OCI-LY3 (cell line): ENCODE results near the gene RPLP2.

Source experiments
- H2AFZ ChIP-seq: fragments of 200-600, 300-600 bp; shearing (Covaris generic); 2 replicates; pipeline ENCODE4 v1.6.0; 2014; ENCODE audit warnings: antibody characterized with exemption, low read depth, low read length
- H3K27ac ChIP-seq: fragments of 200-600, 300-600 bp; sonication (generic); 2 replicates; pipeline ENCODE4 v1.5.1; 2014; ENCODE audit warnings: mild to moderate bottlenecking, low read length, moderate library complexity, mixed read lengths
- H3K27me3 ChIP-seq: fragments of 200-600, 300-600 bp; sonication (generic); 2 replicates; pipeline ENCODE4 v1.6.1; 2014; ENCODE audit warnings: low read depth, low read length, mixed read lengths
- H3K36me3 ChIP-seq: fragments of 200-600, 300-600 bp; sonication (generic); replicated peaks from 2 replicates; pipeline ENCODE3; 2014; ENCODE audit warnings: low read depth, low read length, mixed read lengths
- H3K4me1 ChIP-seq: fragments of 300-600, 200-600 bp; sonication (generic); 2 replicates; pipeline ENCODE4 v1.6.1; 2014; ENCODE audit warnings: low read length, mixed read lengths
- H3K4me2 ChIP-seq: fragments of 200-600, 300-600 bp; sonication (generic); 2 replicates; pipeline ENCODE4 v1.6.1; 2014; ENCODE audit warnings: low read length, mixed read lengths
- H3K4me3 ChIP-seq: fragments of 300-600, 200-600 bp; sonication (generic); 2 replicates; pipeline ENCODE4 v1.5.1; 2014; ENCODE audit warnings: antibody characterized with exemption, mild to moderate bottlenecking, low read length, moderate library complexity
- H3K79me2 ChIP-seq: fragments of 300-600, 200-600 bp; shearing (Covaris generic); 2 replicates; pipeline ENCODE4 v1.6.1; 2014; ENCODE audit warnings: mild to moderate bottlenecking, low read length, mixed read lengths
- H3K9ac ChIP-seq: fragments of 300-600, 200-600 bp; shearing (Covaris generic); 2 replicates; pipeline ENCODE4 v1.6.0; 2014; ENCODE audit warnings: mild to moderate bottlenecking, low read length, moderate library complexity
- H3K9me3 ChIP-seq: fragments of 200-600, 300-600 bp; shearing (Covaris generic); 2 replicates; pipeline ENCODE4 v1.6.1; 2014; ENCODE audit warnings: low read length, mixed read lengths; ENCODE audit not compliant: insufficient read depth
- H4K20me1 ChIP-seq: fragments of 200-600, 300-600 bp; sonication (generic); 2 replicates; pipeline ENCODE4 v1.6.1; 2016; ENCODE audit warnings: low read length, mixed read lengths; ENCODE audit not compliant: insufficient read depth
- CTCF ChIP-seq: fragments of 200-600, 300-600 bp; sonication (generic); IDR thresholded peaks from 2 replicates; pipeline ENCODE4 v1.5.1; 2014; ENCODE audit warnings: antibody characterized with exemption, low read length, low read depth
- EZH2phosphoT487 ChIP-seq: fragments of 200-600 bp; shearing (Covaris generic); IDR thresholded peaks from 2 replicates; pipeline ENCODE4 v1.6.1; 2018; ENCODE audit warnings: antibody characterized with exemption, mixed run types, low read depth

RPLP2 gene

GRCh38 chr11:824292-824880 lies 14.6 kb downstream of the RPLP2 start:
- Histone ChIP-seq H4K20me1 (peaks cover 16% of the 10 kb centered on the region), H3K79me2 (peaks cover 11% of the 10 kb centered on the region; the same call in 1 of the 2 replicates), H3K27ac (no peak overlapping the region), H3K4me2 (no peak overlapping the region), H2AFZ (no peak overlapping the region), H3K4me1 (peaks cover 35% of the 10 kb centered on the region), H3K27me3 (no peaks in the 10 kb centered on the region), H3K9ac (no peak overlapping the region), H3K36me3 (peaks cover 11% of the 10 kb centered on the region), H3K4me3 (no peak overlapping the region), H3K9me3 (no peaks in the 10 kb centered on the region)
- no peak for TF ChIP-seq CTCF
- no peak for TF ChIP-seq EZH2phosphoT487

- Histone ChIP-seq H3K27me3 (no peaks in the 10 kb centered on the region), H3K79me2 (peaks cover 11% of the 10 kb centered on the region; the same call in 1 of the 2 replicates), H3K4me1 (peaks cover 41% of the 10 kb centered on the region), H3K27ac (no peak overlapping the region), H3K36me3 (peaks cover 11% of the 10 kb centered on the region), H4K20me1 (peaks cover 16% of the 10 kb centered on the region), H2AFZ (no peak overlapping the region), H3K4me2 (no peak overlapping the region), H3K9me3 (no peaks in the 10 kb centered on the region), H3K9ac (no peak overlapping the region), H3K4me3 (no peak overlapping the region)
- TF ChIP-seq EZH2phosphoT487 (no peak), CTCF (no peak)
Measured at GRCh38 chr11:824942-825341, 15.2 kb downstream of the RPLP2 start.

- peak overlapping the region; percentile 76; the same call in 1 of the 2 replicates for H3K9ac ChIP-seq
Measured at GRCh38 chr11:825366-826226, 15.8 kb downstream of the RPLP2 start.

More at GRCh38 chr11:825366-826226, 15.8 kb downstream of the RPLP2 start:
- H3K79me2 ChIP-seq = peaks cover 5% of the 10 kb centered on the region; the same call in 1 of the 2 replicates
- H3K27me3 ChIP-seq = no peaks in the 10 kb centered on the region
- H3K9me3 ChIP-seq = no peaks in the 10 kb centered on the region
- peak overlapping the region; percentile 92 for H3K4me2 ChIP-seq
- H3K4me1 ChIP-seq = peaks cover 39% of the 10 kb centered on the region
- no peak overlapping the region for H2AFZ ChIP-seq
- H3K4me3 ChIP-seq = peak overlapping the region; percentile 81
- peaks cover 11% of the 10 kb centered on the region for H3K36me3 ChIP-seq
- no peak overlapping the region for H3K27ac ChIP-seq
- TF ChIP-seq CTCF = no peak
- no peak for TF ChIP-seq EZH2phosphoT487
- H4K20me1 ChIP-seq = peaks cover 11% of the 10 kb centered on the region
